Gastroesophageal sphincter (tissue), 4 donors: ENCODE results near the gene GJA5. TPM values are rescaled to one million over a fixed set of nuclear protein-coding genes. Genes with fewer than 3 reads are reported as not detected.

Source experiments
- ATAC-seq: fragments of 150-250 bp; one replicate; pipeline ENCODE4 v1.9.1; 2016; ENCODE audit warnings: mild to moderate bottlenecking, moderate library complexity
- H3K27ac ChIP-seq, 4 donors: fragments of 200-600 bp; sonication (generic) in 3 of 4; 1 replicate in 3 of 4; 2 replicates in 1 of 4; pipeline ENCODE4 v1.5.1; 2016 to 2019
- H3K27me3 ChIP-seq: fragments of 200-600 bp; sonication (generic); one replicate; pipeline ENCODE4 v1.5.1; 2019
- H3K36me3 ChIP-seq, 2 donors: fragments of 200-600 bp; sonication (generic); one replicate each; pipeline ENCODE4 v1.5.1; 2019; ENCODE audit warnings: control low read depth in 1 of 2
- H3K4me1 ChIP-seq, 3 donors: fragments of 200-600 bp; sonication (generic); 1 replicate in 2 of 3; 2 replicates in 1 of 3; pipeline ENCODE4 v1.5.1; 2016 to 2019; ENCODE audit warnings: control low read depth in 2 of 3
- H3K4me3 ChIP-seq, 2 donors: fragments of 200-600 bp; sonication (generic); one replicate each; pipeline ENCODE4 v1.5.1; 2019; ENCODE audit warnings: mild to moderate bottlenecking in 1 of 2, moderate library complexity in 1 of 2
- H3K9me3 ChIP-seq, 3 donors: fragments of 200-600 bp; sonication (generic); one replicate each; pipeline ENCODE4 v1.5.1; 2017 to 2019; ENCODE audit warnings: control low read depth in 2 of 3
- CTCF ChIP-seq, 4 experiments: fragments of 200-600 bp in 2 of 4; fragments of 450-650 bp in 2 of 4; sonication (generic) in 1 of 4; IDR thresholded peaks; one replicate each; pipeline ENCODE4 v1.5.1; 2017 to 2019; ENCODE audit warnings: antibody characterized with exemption in 4 of 4, mild to moderate bottlenecking in 2 of 4, moderate library complexity in 2 of 4
- EP300 ChIP-seq: sonication (generic); formaldehyde crosslinking; IDR thresholded peaks from one replicate; pipeline ENCODE4 v1.6.1; 2017; ENCODE audit warnings: antibody characterized with exemption, mild to moderate bottlenecking
- POLR2A ChIP-seq, 2 donors: fragments of 450-650 bp; IDR thresholded peaks; one replicate each; pipeline ENCODE4 v1.6.1; 2017; ENCODE audit warnings: antibody characterized with exemption in 2 of 2, mild to moderate bottlenecking in 2 of 2, moderate library complexity in 1 of 2
- POLR2AphosphoS5 ChIP-seq: sonication (generic); formaldehyde crosslinking; IDR thresholded peaks from one replicate; pipeline ENCODE4 v1.6.1; 2017; ENCODE audit warnings: antibody characterized with exemption
- WGBS, 2 donors: methylation state at CpG; one replicate each; pipeline ENCODE4 v1.1.5; 2018; ENCODE audit warnings: low coverage in 1 of 2; 5-methylcytosine and 5-hydroxymethylcytosine counted together
- total RNA-seq, 4 donors: library from RNA; depleted of rRNA; stranded (reverse); fragments of >200 nt; gene quantifications; one replicate each; pipeline ENCODE4 v1.1.0, GENCODE V29; 2016

The GJA5 gene
- total RNA-seq, 4 donors from 2014 or later = 3.9 to 17.4 (median 7.9) TPM

GRCh38 chr1:147753081-147753480 lies 7.3 kb downstream of the GJA5 start:
- ATAC-seq = no peak
- 48 to 82% methylated on average over 2 to 3 of the region's 3 CpGs for WGBS, 2 donors
- Histone ChIP-seq H3K36me3 (no peaks in the 10 kb centered on the region), H3K27me3 (no peaks in the 10 kb centered on the region), H3K9me3 (no peaks in the 10 kb centered on the region), H3K4me3 (no peak overlapping the region), H3K27ac (no peak overlapping the region), H3K4me1 (peaks cover 0 to 11% (median 0%) of the 10 kb centered on the region in 3 donors)
- no peak for TF ChIP-seq EP300
- TF ChIP-seq POLR2A (IDR thresholded peaks at IDR 0.05) = no peak
- no peak for TF ChIP-seq POLR2AphosphoS5
- TF ChIP-seq CTCF (IDR thresholded peaks at IDR 0.05) = no peak

- Histone ChIP-seq H3K4me3 (no peak overlapping the region), H3K27me3 (peaks cover 3% of the 10 kb centered on the region), H3K4me1 (peaks cover 0 to 11% (median 0%) of the 10 kb centered on the region in 3 donors), H3K27ac (no peak overlapping the region), H3K9me3 (no peaks in the 10 kb centered on the region), H3K36me3 (no peaks in the 10 kb centered on the region)
- TF ChIP-seq POLR2AphosphoS5 = no peak
- no peak for ATAC-seq
- WGBS, 2 donors = 67 to 80% methylated on average over 2 to 5 of the region's 7 CpGs
Measured at GRCh38 chr1:147752511-147752910, 7.9 kb downstream of the GJA5 start.

- Histone ChIP-seq H3K4me3 (no peak overlapping the region), H3K36me3 (no peaks in the 10 kb centered on the region), H3K9me3 (no peaks in the 10 kb centered on the region), H3K27me3 (peaks cover 3% of the 10 kb centered on the region), H3K4me1 (peaks cover 0 to under 1% (median 0%) of the 10 kb centered on the region in 3 donors), H3K27ac (no peak overlapping the region)
- ATAC-seq = no peak
- no peak for TF ChIP-seq CTCF (IDR thresholded peaks at IDR 0.05)
- TF ChIP-seq POLR2A (IDR thresholded peaks at IDR 0.05) = no peak
- TF ChIP-seq EP300 = no peak
- TF ChIP-seq POLR2AphosphoS5 = no peak
- 87% methylated on average over 4 of the region's 5 CpGs; no CpG with 5 or more reads in 1 of the 2 donors for WGBS, 2 donors
Measured at GRCh38 chr1:147751346-147751745, 9.1 kb downstream of the GJA5 start.

GRCh38 chr1:147750618-147751217 lies 9.7 kb downstream of the GJA5 start:
- Histone ChIP-seq H3K27ac (no peak overlapping the region), H3K36me3 (no peaks in the 10 kb centered on the region), H3K9me3 (no peaks in the 10 kb centered on the region), H3K4me1 (no peaks in the 10 kb centered on the region), H3K4me3 (no peak overlapping the region), H3K27me3 (peaks cover 3% of the 10 kb centered on the region)
- no peak for ATAC-seq
- TF ChIP-seq POLR2AphosphoS5 = no peak
- WGBS, 2 donors = 58 to 83% methylated on average over 6 to 7 of the region's 7 CpGs

- H3K4me3 ChIP-seq = no peak overlapping the region
- no peak overlapping the region for H3K27ac ChIP-seq
- no peak for ATAC-seq
- H3K36me3 ChIP-seq = no peaks in the 10 kb centered on the region
- H3K27me3 ChIP-seq = peaks cover 3% of the 10 kb centered on the region
- H3K4me1 ChIP-seq = no peaks in the 10 kb centered on the region
- WGBS, 2 donors = 95 to 100% methylated on average over 1 to 2 of the region's 2 CpGs
- no peak for TF ChIP-seq POLR2AphosphoS5
- no peaks in the 10 kb centered on the region for H3K9me3 ChIP-seq
Measured at GRCh38 chr1:147749792-147750191, 10.6 kb downstream of the GJA5 start.

GRCh38 chr1:147748676-147749350 lies 11.6 kb downstream of the GJA5 start:
- no peaks in the 10 kb centered on the region for H3K36me3 ChIP-seq
- no peaks in the 10 kb centered on the region for H3K4me1 ChIP-seq
- no peak overlapping the region for H3K27ac ChIP-seq
- H3K27me3 ChIP-seq = peaks cover 3% of the 10 kb centered on the region
- H3K9me3 ChIP-seq = no peaks in the 10 kb centered on the region
- TF ChIP-seq EP300 (no peak), CTCF (IDR thresholded peaks at IDR 0.05) (no peak), POLR2AphosphoS5 (no peak), POLR2A (IDR thresholded peaks at IDR 0.05) (no peak)
- whole genome bisulfite sequencing, 2 donors = 58 to 73% methylated on average over 2 to 3 of the region's 3 CpGs
- no peak for ATAC-seq
- H3K4me3 ChIP-seq = no peak overlapping the region
